ENCODE data around the gene C10orf62. TPM values are rescaled to one million over a fixed set of nuclear protein-coding genes. Genes with fewer than 3 reads are reported as not detected.

Gene C10orf62
- total RNA-seq, 1 experiment from 2014 or later = not detected

- ATAC-seq (peak; percentile 73), DNase-seq (ENCODE audit: low read depth, low spot score) (peak; percentile 53)
- H3K9me3 ChIP-seq (ENCODE audit: control insufficient read depth, insufficient read depth, low read depth, low read length) = no peaks in the 10 kb centered on the region
- H3K27ac ChIP-seq (ENCODE audit: low read length) = peak within 1 kb of the TSS; percentile 87
- ChIA-PET POLR2A (no interaction called here), CTCF (interaction anchor here (0.6 to 2.4 kb wide), 9 partner anchors 8 to 62 kb away, joined by 3 to 23 read pairs (median 4); partner anchors contain the start of gene HOGA1)
- no peak within 1 kb of the TSS for H3K4me3 ChIP-seq (ENCODE audit: low read depth in 2 of 2, low read length in 2 of 2)
- peaks cover 55% of the 10 kb centered on the region for H3K4me1 ChIP-seq (ENCODE audit: control insufficient read depth, insufficient read depth, low read length)
- TF ChIP-seq SIN3A (IDR thresholded peaks at IDR 0.05; ENCODE audit: borderline replicate concordance, insufficient read depth, low read depth, low read length) (no peak), TCF7L2 (IDR thresholded peaks at IDR 0.05; ENCODE audit: low read depth, low read length) (no peak), POLR2AphosphoS5 (IDR thresholded peaks at IDR 0.05; ENCODE audit: low read depth, low read length) (no peak), CTCF (IDR thresholded peaks at IDR 0.05) (peak; percentile 98), REST (IDR thresholded peaks at IDR 0.05; ENCODE audit: insufficient read depth in 1 of 2, low read depth in 2 of 2, low read length in 1 of 2) (0 out of 4 replicates have a peak, but pooled peaks of 1 of the 2 experiments have one; percentile 14)
- intact Hi-C loops (cut with micrococcal nuclease; ENCODE audit: unreplicated experiment) = loop anchor here (2.0 kb wide), 1 partner anchor 40 kb away; no protein-coding TSS in a partner anchor
- no peaks in the 10 kb centered on the region for H3K36me3 ChIP-seq (ENCODE audit: control insufficient read depth, insufficient read depth, low read length)
- in situ Hi-C loops (cut with HindIII; ENCODE audit: low pct_unique_long_range_greater_than_20kb, low sequenced_read_pairs) = no loop called here
- no TSS peak for BruUV-seq (replicated peaks)
- no peaks in the 10 kb centered on the region for H3K27me3 ChIP-seq (ENCODE audit: control insufficient read depth, insufficient read depth, low read length)
Observed at GRCh38 chr10:97572214-97572989, 17.1 kb upstream of the C10orf62 start, which contains the start of gene ANKRD2. Gene ANKRD2 (plus strand): TSS chr10:97572779. CDS start chr10:97572789, 10 bp downstream.

GRCh38 chr10:97573021-97573420 lies 16.5 kb upstream of the C10orf62 start:
- DNase-seq (ENCODE audit: low read depth, low spot score) = no peak
- in situ Hi-C loops (cut with HindIII; ENCODE audit: low pct_unique_long_range_greater_than_20kb, low sequenced_read_pairs) (no loop called here), intact Hi-C loops (cut with micrococcal nuclease; ENCODE audit: unreplicated experiment) (loop anchor here (2.0 kb wide), 1 partner anchor 40 kb away; no protein-coding TSS in a partner anchor)
- TF ChIP-seq SIN3A (IDR thresholded peaks at IDR 0.05; ENCODE audit: borderline replicate concordance, insufficient read depth, low read depth, low read length) (no peak), REST (IDR thresholded peaks at IDR 0.05; ENCODE audit: insufficient read depth in 1 of 2, low read depth in 2 of 2, low read length in 1 of 2) (no peak), POLR2AphosphoS5 (IDR thresholded peaks at IDR 0.05; ENCODE audit: low read depth, low read length) (no peak), CTCF (IDR thresholded peaks at IDR 0.05) (no peak), TCF7L2 (IDR thresholded peaks at IDR 0.05; ENCODE audit: low read depth, low read length) (no peak)
- Histone ChIP-seq H3K36me3 (ENCODE audit: control insufficient read depth, insufficient read depth, low read length) (no peaks in the 10 kb centered on the region), H3K4me1 (ENCODE audit: control insufficient read depth, insufficient read depth, low read length) (peaks cover 55% of the 10 kb centered on the region), H3K4me3 (ENCODE audit: low read depth in 2 of 2, low read length in 2 of 2) (no peak overlapping the region), H3K27ac (ENCODE audit: low read length) (peak overlapping the region; percentile 83), H3K9me3 (ENCODE audit: control insufficient read depth, insufficient read depth, low read depth, low read length) (no peaks in the 10 kb centered on the region), H3K27me3 (ENCODE audit: control insufficient read depth, insufficient read depth, low read length) (no peaks in the 10 kb centered on the region)
- ChIA-PET CTCF (interaction anchor here (1.7 to 2.4 kb wide), 2 partner anchors 23 to 39 kb away, joined by 4 to 23 read pairs; no protein-coding TSS in a partner anchor), POLR2A (interaction anchor here (0.7 kb wide), 1 partner anchor 20 kb away, joined by 3 read pairs; no protein-coding TSS in a partner anchor)
- no peak for ATAC-seq
- BruUV-seq (replicated peaks) = no TSS peak
